Bronchial epithelial cell (primary cell): ENCODE data around the gene MAPK8IP1. TPM values are rescaled to one million over a fixed set of nuclear protein-coding genes. Genes with fewer than 3 reads are reported as not detected.

Experiments used
- DNase-seq: peaks from one replicate; pipeline ENCODE4 v3.0.0-alpha.2; 2010; ENCODE audit warnings: low read depth
- FAIRE-seq: peaks from 2 replicates; lab custom pipeline; 2011; peaks lifted over from hg19 to GRCh38; lab: Jason Lieb, UNC
- H3K27me3 ChIP-seq: 2 replicates; pipeline ENCODE4 v1.5.1; 2011; ENCODE audit warnings: low read length; ENCODE audit not compliant: control insufficient read depth, insufficient read depth
- H3K36me3 ChIP-seq: 2 replicates; pipeline ENCODE4 v1.5.1; 2011; ENCODE audit warnings: low read length; ENCODE audit not compliant: control insufficient read depth, insufficient read depth
- H3K4me3 ChIP-seq: 2 replicates; pipeline ENCODE4 v1.5.1; 2011; ENCODE audit warnings: mild to moderate bottlenecking, low read depth, low read length, control low read depth
- CTCF ChIP-seq: IDR thresholded peaks from 2 replicates; pipeline ENCODE4 v1.5.1; 2011; ENCODE audit warnings: mild to moderate bottlenecking, moderate library complexity, low read length, control low read depth, inconsistent platforms; ENCODE audit not compliant: insufficient read depth, severe bottlenecking
- total RNA-seq: library from RNA; depleted of rRNA; stranded (reverse); fragments of >200 nt; gene quantifications from 2 replicates; pipeline ENCODE4 v1.2.1, GENCODE V29; 2014

Gene MAPK8IP1
- total RNA-seq, 1 donor from 2014 or later: 0.26 TPM

GRCh38 chr11:45884596-45885185, 760 bp upstream of the MAPK8IP1 start:
- FAIRE-seq (no peak), DNase-seq (no peak)
- no peaks in the 10 kb centered on the region for H3K27me3 ChIP-seq
- no peak for TF ChIP-seq CTCF
- no peak overlapping the region for H3K4me3 ChIP-seq
- peaks cover 3% of the 10 kb centered on the region for H3K36me3 ChIP-seq

GRCh38 chr11:45885921-45886721, 670 bp downstream of the MAPK8IP1 start:
- TF ChIP-seq CTCF: no peak
- Histone ChIP-seq H3K27me3 (no peaks in the 10 kb centered on the region), H3K36me3 (peaks cover under 1% of the 10 kb centered on the region), H3K4me3 (peak overlapping the region; percentile 34)
- FAIRE-seq: no peak
- DNase-seq: no peak

- FAIRE-seq (no peak), DNase-seq (no peak)
- no peaks in the 10 kb centered on the region for H3K36me3 ChIP-seq
- TF ChIP-seq CTCF: no peak
- H3K4me3 ChIP-seq: no peak overlapping the region
- no peaks in the 10 kb centered on the region for H3K27me3 ChIP-seq
Measured at GRCh38 chr11:45886816-45887520, 1.5 kb downstream of the MAPK8IP1 start.

GRCh38 chr11:45887587-45887986, 2.1 kb downstream of the MAPK8IP1 start:
- H3K36me3 ChIP-seq: no peaks in the 10 kb centered on the region
- no peak for DNase-seq
- no peak overlapping the region for H3K4me3 ChIP-seq
- H3K27me3 ChIP-seq: no peaks in the 10 kb centered on the region
- no peak for TF ChIP-seq CTCF
- FAIRE-seq: no peak

GRCh38 chr11:45889555-45889954, 4.1 kb downstream of the MAPK8IP1 start:
- DNase-seq (no peak), FAIRE-seq (no peak)
- Histone ChIP-seq H3K4me3 (no peak overlapping the region), H3K36me3 (no peaks in the 10 kb centered on the region), H3K27me3 (peaks cover 1% of the 10 kb centered on the region)
- TF ChIP-seq CTCF: no peak
